Measurements from ENCODE around the gene ANO9.

- TF ChIP-seq CTCF (IDR thresholded peaks at IDR 0.05) (no peak), POLR2A (IDR thresholded peaks at IDR 0.05) (no peak)
Measured at GRCh38 chr11:409008-409599, 32.7 kb downstream of the ANO9 start.
